Upper lobe of left lung (tissue), 6 donors: Measurements from ENCODE around the gene CHAF1A. TPM values are rescaled to one million over a fixed set of nuclear protein-coding genes. Genes with fewer than 3 reads are reported as not detected.
A peak's percentile ranks its signal among the peaks of the same experiment; 100 is the strongest.

Source experiments
- ATAC-seq, 2 donors: fragments of 200-7000 bp; cut with Tn5 transposase; one replicate each; pipeline ENCODE4 v1.9.1; 2022; ENCODE audit warnings: mild to moderate bottlenecking in 2 of 2, moderate library complexity in 2 of 2; ENCODE audit not compliant: low FRiP score in 2 of 2
- DNase-seq, 2 donors: peaks; one replicate each; pipeline ENCODE4 v3.0.0-alpha.2; 2019 to 2020
- H3K27ac ChIP-seq, 4 donors: fragments of 200-600 bp; sonication (generic); one replicate each; pipeline ENCODE4 v1.5.1; 2016 to 2019
- H3K27me3 ChIP-seq, 4 donors: fragments of 200-600 bp; sonication (generic); one replicate each; pipeline ENCODE4 v1.5.1; 2017 to 2019
- H3K36me3 ChIP-seq, 4 donors: fragments of 200-600 bp; sonication (generic); one replicate each; pipeline ENCODE4 v1.5.1; 2016 to 2019
- H3K4me1 ChIP-seq, 4 donors: fragments of 200-600 bp; sonication (generic); one replicate each; pipeline ENCODE4 v1.5.1; 2018 to 2019
- H3K4me3 ChIP-seq, 4 donors: fragments of 200-600 bp; sonication (generic); one replicate each; pipeline ENCODE4 v1.5.1; 2017 to 2019; ENCODE audit warnings: mild to moderate bottlenecking in 2 of 4, moderate library complexity in 1 of 4
- H3K9me3 ChIP-seq, 4 donors: fragments of 200-600 bp; sonication (generic); one replicate each; pipeline ENCODE4 v1.5.1; 2018 to 2019
- CTCF ChIP-seq, 6 experiments: fragments of 450-650 bp in 4 of 6; fragments of 200-600 bp in 2 of 6; sonication (generic) in 2 of 6; IDR thresholded peaks; one replicate each; pipeline ENCODE4 v1.5.1; 2016 to 2019; ENCODE audit warnings: antibody characterized with exemption in 6 of 6
- EP300 ChIP-seq, 4 donors: sonication (generic); formaldehyde crosslinking; IDR thresholded peaks; one replicate each; pipeline ENCODE4 v1.5.1; 2017; ENCODE audit warnings: antibody characterized with exemption in 4 of 4, control low read depth in 2 of 4
- POLR2A ChIP-seq, 4 donors: fragments of 450-650 bp; IDR thresholded peaks; one replicate each; pipeline ENCODE4 v1.5.1; 2016 to 2017; ENCODE audit warnings: antibody characterized with exemption in 4 of 4, mild to moderate bottlenecking in 2 of 4
- POLR2AphosphoS5 ChIP-seq, 2 donors: sonication (generic); formaldehyde crosslinking; IDR thresholded peaks; one replicate each; pipeline ENCODE4 v1.5.1; 2017; ENCODE audit warnings: antibody characterized with exemption in 2 of 2
- WGBS, 2 donors: methylation state at CpG; one replicate each; pipeline ENCODE4 v1.1.5; 2017 to 2018; 5-methylcytosine and 5-hydroxymethylcytosine counted together
- total RNA-seq, 6 donors: library from RNA; depleted of rRNA in 4 of 6; stranded (reverse); fragments of >200 nt in 4 of 6; gene quantifications; one replicate each; pipeline versions ENCODE4 v1.1.0 to v1.2.1, GENCODE V29; 2016 to 2021
- donor health status: DM: no; HTN: no; CAD: no; lungs with moderate emphysema.
- donor health status: DM: no; HTN: yes; CAD: no; lungs with severe emphysema.

Gene CHAF1A
- total RNA-seq, 6 donors from 2014 or later = 3.3 to 16.8 (median 10.1) TPM

DNA sequence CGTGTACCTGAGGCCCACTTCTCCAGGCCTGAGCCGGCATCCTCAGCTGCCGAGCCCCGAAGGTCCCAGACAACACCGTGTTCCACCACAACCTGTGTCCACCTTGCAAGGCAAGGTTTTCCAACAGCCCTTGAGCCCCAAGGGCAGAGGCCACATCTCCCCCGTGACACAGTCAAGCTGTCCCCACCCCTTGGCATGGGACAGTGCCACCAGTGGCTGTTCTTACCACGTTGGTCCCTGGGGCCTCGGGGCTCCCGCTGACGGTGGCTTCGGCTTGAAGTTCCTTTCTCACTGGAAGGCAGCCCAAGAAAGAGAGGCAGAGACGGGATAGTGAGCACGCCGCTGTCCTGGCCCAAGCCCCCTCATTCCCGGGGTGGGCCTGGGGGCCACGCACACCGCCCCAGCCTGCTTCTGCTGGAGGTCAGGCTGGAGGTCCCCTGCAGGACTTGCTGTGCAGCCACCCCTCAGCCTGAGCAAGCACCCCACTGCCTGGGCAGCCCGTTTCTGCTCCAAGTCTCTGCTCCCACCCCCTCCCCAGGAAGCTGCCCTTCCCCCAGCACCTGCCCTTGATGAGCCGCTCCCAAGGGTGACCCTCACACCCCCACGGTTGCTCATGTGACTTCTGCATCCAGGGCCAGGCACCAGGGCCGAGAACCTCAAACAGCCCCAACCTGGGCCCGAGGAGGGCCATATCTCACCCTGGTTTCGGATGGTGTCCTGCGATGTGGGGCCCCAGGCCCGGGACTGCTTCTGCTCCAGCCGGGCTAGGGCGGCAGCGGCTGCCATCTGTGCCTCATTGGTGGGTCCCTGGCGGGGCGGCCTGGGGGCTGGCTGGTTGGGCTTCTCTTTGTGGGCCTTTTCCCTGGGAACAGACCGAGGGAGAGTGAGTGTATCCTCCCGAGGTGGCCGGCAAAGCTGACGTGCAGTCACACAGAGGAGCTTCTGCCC is 51.1 kb downstream of the CHAF1A start:
- peaks cover 20 to 63% (median 54%) of the 10 kb centered on the region in 4 donors for H3K36me3 ChIP-seq
- peak in 1 of 2 donors; percentile 73 for DNase-seq
- WGBS, 2 donors = 75 to 90% methylated on average over 8 to 16 of the region's 34 CpGs

GRCh38 chr19:4454747-4455718 is 52.6 kb downstream of the CHAF1A start:
- 70 to 76% methylated on average over 21 to 29 of the region's 29 CpGs for WGBS, 2 donors
- H3K36me3 ChIP-seq = peaks cover 15 to 48% (median 39%) of the 10 kb centered on the region in 4 donors
- TF ChIP-seq POLR2A (IDR thresholded peaks at IDR 0.05) (no peak), CTCF (IDR thresholded peaks at IDR 0.05) (no peak), POLR2AphosphoS5 (IDR thresholded peaks at IDR 0.05) (no peak), EP300 (IDR thresholded peaks at IDR 0.05) (no peak)
- peaks cover 14 to 25% (median 17%) of the 10 kb centered on the region in 4 donors for H3K4me1 ChIP-seq
- no peak overlapping the region for H3K4me3 ChIP-seq
- no peaks in the 10 kb centered on the region for H3K9me3 ChIP-seq
- ATAC-seq = peak; percentile 3 to 59
- DNase-seq = peak in 1 of 2 donors; percentile 73
- peak overlapping the region; percentile 40 to 90 (median 90) for H3K27ac ChIP-seq
- H3K27me3 ChIP-seq = no peaks in the 10 kb centered on the region

More for the DNA sequence above, 51.1 kb downstream of the CHAF1A start:
- no peak for ATAC-seq
- Histone ChIP-seq H3K4me1 (peaks cover 14 to 25% (median 17%) of the 10 kb centered on the region in 4 donors), H3K9me3 (no peaks in the 10 kb centered on the region), H3K27ac (no peak overlapping the region), H3K27me3 (no peaks in the 10 kb centered on the region), H3K4me3 (no peak overlapping the region)
- TF ChIP-seq EP300 (IDR thresholded peaks at IDR 0.05) (no peak), POLR2A (IDR thresholded peaks at IDR 0.05) (no peak), CTCF (IDR thresholded peaks at IDR 0.05) (no peak), POLR2AphosphoS5 (IDR thresholded peaks at IDR 0.05) (no peak)

DNA sequence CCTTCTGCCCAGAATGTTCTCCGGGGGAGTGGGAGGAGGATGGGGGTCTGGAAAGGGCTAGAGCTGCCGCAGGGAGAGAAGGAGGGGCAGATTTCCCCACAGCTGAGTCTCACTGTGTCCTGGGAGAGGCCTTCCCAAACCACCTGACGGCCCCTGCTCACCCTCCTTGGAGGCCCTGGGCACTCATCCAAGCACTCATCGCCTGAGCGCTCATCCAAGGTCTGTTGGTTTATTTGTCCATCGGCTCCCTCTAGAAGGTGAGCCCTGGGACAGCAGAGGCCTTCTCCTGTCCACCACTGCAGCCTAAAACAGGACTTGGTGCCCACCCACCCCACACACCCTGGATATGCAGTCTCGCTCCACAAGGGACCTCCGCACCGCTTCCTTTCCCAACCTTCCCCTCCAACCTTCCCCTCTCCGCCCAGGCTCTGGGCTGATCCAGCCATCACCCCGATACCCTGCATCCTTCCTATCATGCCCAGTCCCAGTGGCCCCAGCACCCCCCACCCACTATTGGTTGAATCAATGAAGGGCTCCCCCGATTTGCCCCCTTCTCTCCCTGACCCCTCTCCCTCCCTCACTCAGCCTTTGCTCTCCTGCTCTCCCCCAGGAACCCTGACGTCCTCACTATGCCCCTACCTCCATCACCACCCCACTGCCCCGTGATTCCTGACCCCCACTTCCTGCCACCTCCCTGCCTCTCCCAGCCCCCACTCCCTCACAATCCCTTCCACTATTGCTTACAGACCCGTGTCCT is 53.5 kb downstream of the CHAF1A start:
- Histone ChIP-seq H3K27me3 (no peaks in the 10 kb centered on the region), H3K9me3 (no peaks in the 10 kb centered on the region), H3K27ac (peak overlapping the region; percentile 77 to 90 (median 90)), H3K4me3 (peak overlapping the region in 3 of 4 donors; percentile 62 to 80 (median 70)), H3K36me3 (peaks cover 15 to 39% (median 34%) of the 10 kb centered on the region in 4 donors), H3K4me1 (peaks cover 14 to 25% (median 17%) of the 10 kb centered on the region in 4 donors)
- ATAC-seq (peak; percentile 0 to 2), DNase-seq (peak in 1 of 2 donors; percentile 62)
- TF ChIP-seq POLR2AphosphoS5 (IDR thresholded peaks at IDR 0.05) (no peak), CTCF (IDR thresholded peaks at IDR 0.05) (no peak)
- 43 to 48% methylated on average over 10 to 15 of the region's 15 CpGs for WGBS, 2 donors

GRCh38 chr19:4456476-4456842 is 54.0 kb downstream of the CHAF1A start:
- 1 to 8% methylated on average over 9 of the region's 9 CpGs for WGBS, 2 donors

More at GRCh38 chr19:4456476-4456842, 54.0 kb downstream of the CHAF1A start:
- peak overlapping the region; percentile 62 to 97 (median 75) for H3K4me3 ChIP-seq
- peaks cover 14 to 25% (median 17%) of the 10 kb centered on the region in 4 donors for H3K4me1 ChIP-seq
- H3K27ac ChIP-seq = peak overlapping the region; percentile 77 to 90 (median 90)
- no peaks in the 10 kb centered on the region for H3K9me3 ChIP-seq
- ATAC-seq = peak; percentile 3 to 36
- H3K36me3 ChIP-seq = peaks cover 13 to 34% (median 29%) of the 10 kb centered on the region in 4 donors
- no peaks in the 10 kb centered on the region for H3K27me3 ChIP-seq
- no peak for TF ChIP-seq CTCF (IDR thresholded peaks at IDR 0.05)
- no peak for TF ChIP-seq EP300 (IDR thresholded peaks at IDR 0.05)
- no peak for TF ChIP-seq POLR2AphosphoS5 (IDR thresholded peaks at IDR 0.05)
- TF ChIP-seq POLR2A (IDR thresholded peaks at IDR 0.05) = no peak
- peak in 1 of 2 donors; percentile 55 for DNase-seq
